ENCODE results near the gene KIAA1217. TPM values are rescaled to one million over a fixed set of nuclear protein-coding genes. Genes with fewer than 3 reads are reported as not detected.

The KIAA1217 gene
- polyA plus RNA-seq, 3 donors: 86.2 to 112 (median 93.4) TPM

GRCh38 chr10:24378126-24378920, 169.4 kb downstream of the KIAA1217 start:
- no peak for DNase-seq (ENCODE audit: extremely low read depth in 1 of 11, low read depth in 9 of 11, low spot score in 4 of 11)

GRCh38 chr10:24381235-24382010, 172.5 kb downstream of the KIAA1217 start:
- DNase-seq (ENCODE audit: extremely low read depth in 1 of 11, low read depth in 9 of 11, low spot score in 4 of 11): no peak

- DNase-seq (ENCODE audit: extremely low read depth in 1 of 11, low read depth in 9 of 11, low spot score in 4 of 11): no peak
These were observed 173.1 kb downstream of the KIAA1217 start for GRCh38 chr10:24382045-24382444.

GRCh38 chr10:24382596-24382978, 173.6 kb downstream of the KIAA1217 start:
- DNase-seq (ENCODE audit: extremely low read depth in 1 of 11, low read depth in 9 of 11, low spot score in 4 of 11): no peak

GRCh38 chr10:24382979-24383663, 174.2 kb downstream of the KIAA1217 start:
- no peak for DNase-seq (ENCODE audit: extremely low read depth in 1 of 11, low read depth in 9 of 11, low spot score in 4 of 11)

GRCh38 chr10:24383681-24384106, 174.8 kb downstream of the KIAA1217 start:
- peak; percentile 35 to 75 (median 62) for DNase-seq (ENCODE audit: extremely low read depth in 1 of 11, low read depth in 9 of 11, low spot score in 4 of 11)

GRCh38 chr10:24384954-24385353, 176.0 kb downstream of the KIAA1217 start:
- no peak for DNase-seq (ENCODE audit: extremely low read depth in 1 of 11, low read depth in 9 of 11, low spot score in 4 of 11)

GRCh38 chr10:24385776-24386175, 176.8 kb downstream of the KIAA1217 start:
- no peak for DNase-seq (ENCODE audit: extremely low read depth in 1 of 11, low read depth in 9 of 11, low spot score in 4 of 11)

- DNase-seq (ENCODE audit: extremely low read depth in 1 of 11, low read depth in 9 of 11, low spot score in 4 of 11): no peak
These were observed 181.3 kb downstream of the KIAA1217 start for GRCh38 chr10:24390146-24390700.

- no peak for DNase-seq (ENCODE audit: extremely low read depth in 1 of 11, low read depth in 9 of 11, low spot score in 4 of 11)
These were observed 181.8 kb downstream of the KIAA1217 start for GRCh38 chr10:24390746-24391145.

- DNase-seq (ENCODE audit: extremely low read depth in 1 of 11, low read depth in 9 of 11, low spot score in 4 of 11): no peak
These were observed 184.3 kb downstream of the KIAA1217 start for GRCh38 chr10:24393201-24393600.

GRCh38 chr10:24394461-24395190, 185.7 kb downstream of the KIAA1217 start:
- no peak for DNase-seq (ENCODE audit: extremely low read depth in 1 of 11, low read depth in 9 of 11, low spot score in 4 of 11)

GRCh38 chr10:24396396-24396795, 187.5 kb downstream of the KIAA1217 start:
- no peak for DNase-seq (ENCODE audit: extremely low read depth in 1 of 11, low read depth in 9 of 11, low spot score in 4 of 11)

GRCh38 chr10:24397662-24398061, 188.7 kb downstream of the KIAA1217 start:
- no peak for DNase-seq (ENCODE audit: extremely low read depth in 1 of 11, low read depth in 9 of 11, low spot score in 4 of 11)

GRCh38 chr10:24404567-24404966, 195.6 kb downstream of the KIAA1217 start:
- no peak for DNase-seq (ENCODE audit: extremely low read depth in 1 of 11, low read depth in 9 of 11, low spot score in 4 of 11)

GRCh38 chr10:24405635-24406034, 196.7 kb downstream of the KIAA1217 start:
- DNase-seq (ENCODE audit: extremely low read depth in 1 of 11, low read depth in 9 of 11, low spot score in 4 of 11): no peak

GRCh38 chr10:24406809-24407483, 198.0 kb downstream of the KIAA1217 start:
- DNase-seq (ENCODE audit: extremely low read depth in 1 of 11, low read depth in 9 of 11, low spot score in 4 of 11): no peak

- DNase-seq (ENCODE audit: extremely low read depth in 1 of 11, low read depth in 9 of 11, low spot score in 4 of 11): no peak
These were observed 199.0 kb downstream of the KIAA1217 start for GRCh38 chr10:24407928-24408327.

All from renal cortex interstitium (tissue), 11 donors.